Midbrain (tissue), 1 donor: Measurements from ENCODE around the gene FAM114A1.
"Not testable (repeated sequence)": the region's sequence is repeated elsewhere in the genome, so short reads cannot be mapped to it uniquely, and the experiment has no call there.

Experiments
- DNase-seq: peaks from one replicate; lab custom pipeline; 2025; lab: John Stamatoyannopoulos, UW

FAM114A1 gene

DNA sequence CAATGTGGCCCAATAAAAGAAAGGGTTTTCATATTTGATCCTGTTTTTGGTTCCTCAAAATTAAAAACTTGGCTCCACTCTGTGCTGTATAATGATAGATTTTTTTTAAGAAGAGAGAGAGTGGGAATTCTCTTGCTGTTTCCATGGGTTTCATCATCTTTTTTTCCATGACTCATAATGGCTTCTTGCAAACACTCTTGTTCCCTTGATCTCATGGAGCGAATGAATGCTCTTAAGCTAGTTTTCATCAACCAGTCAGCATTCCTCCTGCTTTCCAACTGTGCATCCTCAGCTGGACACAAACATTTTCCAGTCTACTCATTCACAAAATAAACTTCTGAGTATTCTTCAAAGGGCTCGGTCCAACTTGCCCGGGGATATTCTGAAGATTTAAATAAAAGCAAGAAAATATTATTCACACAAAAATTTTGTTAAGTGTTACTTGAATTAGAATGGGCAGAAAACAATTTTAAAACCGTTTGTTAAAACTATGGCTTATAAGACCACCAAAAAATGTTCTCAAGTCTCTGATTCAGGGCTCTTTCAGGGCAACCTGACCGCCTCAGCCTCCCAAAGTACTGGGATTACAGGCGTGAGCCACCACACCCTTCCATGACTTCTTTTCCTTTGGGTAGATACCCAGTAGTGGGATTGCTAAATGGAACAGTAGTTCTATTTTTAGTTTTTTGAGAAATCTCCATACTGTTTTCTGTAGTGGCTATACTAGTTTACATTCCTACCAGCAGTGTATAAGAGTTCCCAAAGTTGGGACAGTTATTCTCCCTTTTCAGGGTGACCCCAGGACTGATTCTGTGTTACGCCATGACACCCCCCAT, 99.9 kb downstream of the FAM114A1 start:
- no peak for DNase-seq

DNA sequence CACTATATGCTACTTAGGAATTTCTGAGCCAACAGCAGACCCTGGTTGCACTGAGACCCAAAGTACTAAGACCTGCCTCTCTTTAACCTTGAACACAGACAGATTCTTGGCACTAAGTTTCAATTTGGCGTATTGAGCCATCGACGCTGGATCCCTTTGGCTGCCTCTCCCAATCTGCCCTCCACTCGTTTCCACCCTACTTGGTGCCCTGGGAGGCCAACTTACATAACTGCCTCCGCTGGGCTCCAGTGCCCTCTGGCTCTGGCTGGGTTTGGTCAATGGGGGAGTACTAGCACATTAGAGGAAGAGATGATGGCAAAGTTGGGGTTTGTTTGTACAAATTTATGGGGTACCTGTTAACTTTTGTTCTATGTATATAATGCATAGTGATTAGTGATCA, 101.1 kb downstream of the FAM114A1 start:
- DNase-seq: no peak

DNA sequence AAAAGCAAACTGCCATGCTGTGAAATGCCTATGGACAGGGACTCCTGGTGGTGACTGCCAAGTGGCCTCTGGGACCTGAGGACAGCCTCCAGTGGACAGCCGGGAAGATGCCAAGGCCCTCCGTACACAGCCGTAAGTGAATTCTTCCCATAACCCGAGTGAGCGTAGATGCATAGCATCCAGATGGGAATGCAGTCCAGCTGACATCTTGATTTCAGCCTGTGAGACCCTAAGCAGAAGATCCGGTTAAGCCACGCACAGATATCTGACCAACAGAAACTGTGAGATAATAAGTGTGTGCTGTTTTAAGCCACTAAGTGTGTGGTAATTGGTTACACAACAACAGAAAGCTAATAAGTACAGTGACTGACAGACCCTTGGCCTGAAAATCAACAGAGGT, 108.7 kb downstream of the FAM114A1 start:
- no peak for DNase-seq

DNA sequence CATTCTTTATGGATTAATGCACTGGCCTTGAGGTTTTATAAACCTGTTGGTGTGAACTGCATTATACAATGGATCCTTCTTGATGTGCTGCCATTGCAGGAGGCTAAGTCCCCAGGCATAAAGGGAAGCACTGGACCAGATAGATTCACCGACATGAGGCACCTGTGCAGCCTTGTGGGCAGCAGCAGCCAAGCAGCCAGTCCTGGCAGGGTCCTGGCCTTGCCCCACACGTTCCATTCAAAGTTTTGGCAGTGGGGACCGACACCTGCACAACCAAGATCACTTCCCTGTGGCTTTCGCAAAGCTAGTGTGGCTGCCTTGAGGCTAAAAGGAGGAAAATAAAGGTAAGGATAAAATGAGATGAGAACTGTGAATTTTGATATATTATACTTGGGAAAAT, 111.5 kb downstream of the FAM114A1 start:
- DNase-seq: no peak

DNA sequence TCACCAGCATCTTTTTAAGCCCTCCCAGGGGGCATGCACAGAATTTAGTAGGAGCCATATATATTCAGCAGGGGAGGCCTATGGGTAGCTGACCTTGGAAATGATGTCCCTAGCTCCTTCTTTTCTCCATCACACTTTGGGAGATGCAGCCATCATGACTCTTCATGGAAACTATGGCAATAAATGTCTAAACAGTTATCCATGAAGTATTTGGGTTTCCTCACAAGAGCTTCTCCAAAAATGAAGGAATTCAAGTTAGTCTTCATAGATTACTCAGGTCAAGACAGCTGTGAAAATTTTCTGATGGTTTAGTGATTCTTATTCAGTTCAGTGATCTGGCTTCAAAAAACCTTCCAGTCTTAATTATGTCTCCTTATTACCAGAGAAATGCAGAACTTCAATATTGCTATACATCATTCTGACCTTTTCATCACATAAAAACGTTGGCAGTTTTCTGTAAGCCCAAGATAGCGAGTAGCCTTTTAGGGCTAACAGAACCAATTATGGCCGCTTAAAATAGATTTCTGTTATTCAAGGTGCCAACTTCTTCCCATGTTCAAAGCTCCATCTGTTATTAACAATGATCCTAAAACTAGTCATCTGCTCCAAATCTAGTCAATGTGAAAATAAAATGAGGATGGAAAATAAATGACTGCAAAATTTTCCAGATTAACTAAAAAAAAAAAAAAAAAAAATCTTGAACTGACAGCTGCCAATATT, 112.1 kb downstream of the FAM114A1 start:
- DNase-seq: no peak

DNA sequence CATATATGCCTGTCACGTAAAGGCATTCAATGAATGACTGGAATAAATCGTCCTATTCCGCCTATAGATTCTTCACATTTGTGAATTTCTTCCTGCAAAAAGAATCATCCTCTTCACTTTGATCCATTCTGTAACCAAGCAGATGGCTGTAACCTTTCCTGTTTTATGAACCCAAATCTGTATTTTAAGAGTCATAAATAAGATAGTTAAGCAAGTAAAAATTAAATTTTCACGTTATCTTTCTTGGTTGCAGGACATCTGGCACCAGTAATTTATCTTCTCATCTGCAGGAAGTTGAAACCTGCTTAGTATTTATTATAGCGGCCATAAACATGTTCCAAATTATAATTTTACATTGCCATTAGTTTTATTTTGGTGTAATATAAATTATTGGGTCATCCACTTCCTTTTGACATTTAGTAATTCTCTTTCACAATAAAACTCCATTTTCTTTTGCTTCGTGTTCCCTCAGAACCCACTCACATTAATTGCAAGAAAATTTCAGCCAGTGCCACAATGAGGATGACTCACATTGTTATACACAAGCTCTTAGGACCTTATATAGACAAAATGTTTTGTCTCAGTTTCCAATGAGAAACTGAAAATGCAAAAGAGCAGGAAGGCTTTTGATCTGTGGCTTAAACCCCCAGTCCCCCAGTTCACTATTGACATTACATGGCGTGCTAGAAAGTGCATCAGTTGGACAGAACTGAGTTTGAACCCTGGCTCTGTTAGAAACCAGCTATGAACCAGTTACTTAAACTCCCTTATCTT, 113.5 kb downstream of the FAM114A1 start:
- DNase-seq: no peak

DNA sequence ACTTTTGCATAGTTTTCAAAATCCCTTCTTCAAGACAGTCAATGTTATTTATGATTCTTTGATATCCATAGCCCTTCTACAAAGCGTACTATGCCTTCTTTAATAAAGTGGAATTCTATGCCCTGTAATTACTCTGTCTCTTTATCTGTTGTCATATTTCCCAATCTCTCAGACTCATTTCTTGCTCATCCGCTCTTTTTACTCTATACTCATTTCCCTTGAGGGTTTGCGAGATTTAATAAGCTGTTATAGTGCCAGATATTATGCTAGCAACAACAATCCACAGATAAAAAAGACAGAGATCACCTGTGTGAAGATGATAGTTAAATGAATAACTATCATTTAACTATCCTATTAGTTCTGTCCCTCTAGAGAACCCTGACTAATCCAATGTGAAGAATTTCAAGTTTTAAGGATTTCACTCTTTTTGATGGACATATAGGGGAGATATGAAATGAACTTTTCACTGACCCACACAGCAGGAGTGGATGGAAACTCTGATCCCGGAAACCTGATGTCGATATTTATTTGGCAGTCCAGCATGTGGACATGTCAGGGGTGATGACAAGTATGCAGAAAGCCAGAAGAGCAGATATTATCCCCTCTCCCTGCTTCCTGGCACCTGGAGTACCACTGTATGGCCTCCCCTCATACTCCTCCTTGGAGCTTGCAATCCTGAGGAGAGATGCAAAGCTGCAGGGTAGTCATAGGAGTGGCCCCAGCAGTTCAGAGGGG, 114.9 kb downstream of the FAM114A1 start:
- DNase-seq: no peak

DNA sequence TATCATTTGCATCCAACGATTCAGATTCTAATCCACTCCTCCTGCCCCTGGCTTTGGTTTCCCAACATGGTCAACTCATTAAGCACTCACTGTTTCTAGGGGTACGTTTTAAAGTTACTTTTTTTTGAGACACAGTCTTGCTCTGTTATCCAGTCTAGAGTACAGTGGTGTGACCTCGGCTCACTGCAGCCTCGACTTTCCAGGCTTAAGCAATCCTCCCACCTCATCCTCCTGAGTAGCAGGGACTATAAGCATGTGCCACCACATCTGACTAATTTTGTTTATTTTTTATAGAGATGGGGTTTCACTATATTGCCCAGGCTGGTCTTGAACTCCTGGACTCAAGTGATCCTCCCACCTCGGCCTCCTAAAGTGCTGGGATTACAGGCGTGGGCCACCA, 115.7 kb downstream of the FAM114A1 start:
- no peak for DNase-seq

DNA sequence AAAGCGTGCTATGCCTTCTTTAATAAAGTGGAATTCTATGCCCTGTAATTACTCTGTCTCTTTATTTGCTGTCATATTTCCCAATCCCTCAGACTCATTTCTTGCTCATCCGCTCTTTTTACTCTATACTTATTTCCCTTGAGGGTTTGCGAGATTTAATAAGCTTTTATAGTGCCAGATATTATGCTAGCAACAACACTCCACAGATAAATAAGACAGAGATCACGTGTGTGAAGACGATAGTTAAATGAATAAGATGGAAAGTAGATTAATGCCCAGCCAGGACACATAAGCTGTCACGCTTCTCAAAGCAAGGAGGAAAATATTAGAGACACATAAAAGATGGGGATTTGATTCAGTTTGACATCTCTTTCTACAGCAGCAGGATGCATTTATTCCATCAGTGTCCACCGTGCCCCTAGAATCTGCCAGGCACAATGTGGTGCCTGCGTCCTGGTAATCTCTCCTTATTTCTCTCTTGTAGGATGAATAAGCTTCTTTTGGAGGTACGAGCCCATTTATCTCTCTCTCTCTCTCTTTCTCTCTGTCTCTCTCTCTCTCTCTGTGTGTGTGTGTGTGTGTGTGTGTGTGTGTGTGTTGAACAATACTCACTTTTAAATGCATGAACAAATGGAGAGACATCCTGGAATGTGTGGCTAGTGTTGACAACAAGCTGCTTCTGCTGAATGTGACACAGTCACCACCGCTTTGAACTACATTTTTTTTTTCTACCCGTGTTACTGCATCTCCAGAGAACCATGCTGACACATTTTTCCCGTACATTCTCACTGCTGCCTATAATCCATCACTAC, 116.4 kb downstream of the FAM114A1 start:
- no peak for DNase-seq

DNA sequence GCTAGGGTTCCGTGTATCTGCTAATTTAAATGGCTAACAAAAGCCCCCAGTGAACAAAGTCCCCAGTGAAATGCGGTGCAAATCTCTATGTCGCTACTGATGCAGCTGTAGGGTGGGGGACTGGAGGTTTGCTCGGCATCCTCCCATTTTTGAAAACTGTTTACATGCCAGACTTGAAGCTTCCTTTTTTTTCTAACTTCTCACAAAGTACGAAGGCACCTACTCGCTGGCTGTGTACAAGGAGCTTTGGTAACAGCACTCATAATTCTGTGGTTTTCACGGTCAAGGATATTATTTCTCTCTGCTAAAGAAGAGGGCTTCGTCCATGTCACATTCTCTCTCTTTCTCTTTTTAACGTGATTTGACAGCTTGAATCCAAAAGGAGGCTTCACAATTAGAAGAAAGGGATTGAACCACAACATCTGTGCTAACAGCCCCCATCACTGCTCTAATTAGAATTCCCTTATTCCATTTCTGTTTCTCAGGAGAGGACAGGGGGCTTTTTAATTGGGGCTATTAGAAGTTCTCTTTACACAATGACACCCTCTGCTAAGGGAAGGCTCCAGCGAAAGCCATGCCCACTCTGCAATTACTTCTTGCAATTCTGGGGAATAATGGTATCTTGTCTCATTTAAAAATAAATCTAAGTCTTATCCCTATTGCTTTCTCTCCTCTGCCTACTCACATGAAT, 117.9 kb downstream of the FAM114A1 start:
- no peak for DNase-seq

DNA sequence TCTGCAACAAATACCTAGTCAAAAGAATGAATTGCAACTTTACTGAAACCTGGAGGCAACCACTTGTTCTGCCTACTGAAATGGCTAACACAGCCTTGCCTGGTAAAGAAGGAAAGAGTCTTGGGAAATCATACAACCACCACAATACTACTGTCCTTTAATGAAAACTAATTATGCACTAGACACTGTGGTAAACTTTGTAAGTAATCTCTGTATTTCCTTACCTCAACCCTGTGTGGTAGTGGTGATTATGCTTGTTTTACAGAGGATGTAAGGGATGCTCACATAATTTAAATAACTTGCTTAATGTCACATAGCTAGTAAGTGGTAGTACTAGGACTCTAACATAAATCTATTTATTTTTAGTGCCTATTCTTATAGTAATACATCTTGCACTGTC, 119.9 kb downstream of the FAM114A1 start:
- DNase-seq: no peak

DNA sequence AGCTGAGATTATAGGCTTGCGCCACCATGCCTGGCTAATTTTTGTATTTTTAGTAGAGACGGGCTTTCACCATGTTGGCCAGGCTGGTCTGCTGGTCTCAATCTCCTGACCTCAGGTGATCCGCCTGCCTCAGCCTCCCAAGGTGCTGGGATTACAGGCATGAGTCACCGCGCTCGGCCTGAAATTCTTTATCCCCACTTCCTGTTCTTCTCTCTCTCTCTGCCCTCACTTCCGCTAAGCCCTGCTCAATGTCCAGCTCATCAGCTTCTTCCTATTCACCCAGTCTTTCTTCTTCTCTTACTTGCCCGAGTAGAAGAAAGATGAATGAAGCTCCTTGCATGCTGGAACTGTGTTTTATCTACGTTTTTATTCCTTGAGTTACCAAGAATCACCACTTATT, 120.7 kb downstream of the FAM114A1 start:
- DNase-seq: not testable (repeated sequence)

DNA sequence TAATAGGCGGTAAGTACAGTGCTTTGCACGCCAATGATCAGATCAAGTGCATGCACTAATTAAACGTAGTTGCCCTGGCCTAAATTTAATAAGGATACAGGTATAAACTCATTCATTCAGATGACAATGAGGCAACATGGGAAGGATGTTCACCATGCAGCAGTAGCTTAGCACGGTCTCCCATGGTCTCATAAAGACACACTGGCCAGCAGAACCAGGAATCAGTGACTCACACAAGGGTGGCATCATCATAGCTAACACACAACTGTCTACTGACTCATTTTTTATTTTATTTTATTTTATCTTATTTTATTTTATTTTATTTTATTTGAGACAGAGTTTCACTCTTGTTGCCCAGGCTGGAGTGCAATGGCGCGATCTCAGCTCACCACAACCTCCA, 121.9 kb downstream of the FAM114A1 start:
- DNase-seq: no peak

DNA sequence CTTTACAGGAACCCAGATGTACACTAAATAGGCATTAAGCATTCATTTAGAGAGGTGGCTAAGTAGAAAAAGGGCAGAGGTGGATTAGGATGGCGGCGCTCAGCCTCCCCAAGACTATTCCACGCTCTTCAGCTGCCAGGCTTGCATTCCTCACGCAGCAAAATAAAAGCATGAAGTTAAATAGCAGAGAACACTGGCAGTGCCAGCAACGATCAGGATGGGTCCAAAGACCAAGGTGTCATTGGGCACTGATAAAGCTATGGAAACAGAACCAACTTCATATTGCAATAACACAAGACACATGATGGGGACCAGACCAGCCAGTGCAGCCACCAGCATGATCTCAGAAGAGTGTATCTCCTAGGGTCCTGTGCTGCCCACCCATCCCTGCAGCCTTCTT, 122.6 kb downstream of the FAM114A1 start:
- no peak for DNase-seq

DNA sequence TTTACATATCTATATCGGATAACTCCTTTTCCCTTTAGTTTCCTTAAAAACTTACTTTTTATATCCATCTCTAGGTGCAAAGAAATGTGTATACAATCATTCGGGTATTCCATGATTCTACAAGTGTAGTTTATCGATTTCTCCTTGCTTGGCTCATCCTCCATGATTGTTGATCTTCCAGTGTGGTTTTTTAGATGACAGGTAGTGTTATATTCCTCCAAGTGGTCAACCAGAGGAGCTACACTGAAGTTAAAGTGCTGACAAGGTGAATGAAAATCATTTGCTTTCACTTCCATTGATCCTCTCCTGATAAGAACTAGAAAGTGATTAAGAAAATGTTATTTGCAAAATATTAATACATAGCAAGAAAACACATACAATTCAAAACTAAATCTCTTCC, 126.1 kb downstream of the FAM114A1 start:
- DNase-seq: no peak

DNA sequence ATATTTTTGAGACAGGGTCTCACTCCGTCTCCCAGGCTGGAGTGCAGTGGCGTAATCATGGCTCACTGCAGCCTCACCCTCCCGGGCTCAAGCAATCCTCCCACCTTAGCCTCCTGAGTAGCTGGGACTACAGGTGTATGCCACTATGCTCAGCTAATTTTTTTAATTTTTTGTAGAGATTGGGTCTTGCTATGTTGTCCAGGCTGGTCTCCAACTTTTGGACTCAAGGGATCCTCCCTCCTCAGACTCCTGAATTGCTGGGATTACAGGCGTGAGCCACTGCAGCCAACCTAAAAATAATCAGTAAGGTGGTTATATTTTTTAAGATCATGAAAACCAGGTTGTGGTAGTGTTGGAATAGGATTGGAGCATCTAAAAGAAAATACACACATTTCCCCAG, 126.5 kb downstream of the FAM114A1 start:
- DNase-seq: no peak
